DOHH2 (cell line): Measurements from ENCODE around the gene C1QL2.

Source experiments
- H3F3A ChIP-seq: fragments of 200-600 bp; sonication (generic), shearing (Covaris generic); 2 replicates; pipeline ENCODE4 v1.6.0; 2016; ENCODE audit warnings: antibody characterized with exemption, mild to moderate bottlenecking; ENCODE audit not compliant: control insufficient read depth, insufficient read depth
- H3K27ac ChIP-seq: fragments of 200-600 bp; sonication (generic); 2 replicates; pipeline ENCODE4 v1.5.1; 2014; ENCODE audit warnings: low read depth, mild to moderate bottlenecking, low read length, moderate library complexity
- H3K27me3 ChIP-seq: fragments of 200-600 bp; sonication (generic); 2 replicates; pipeline ENCODE4 v1.6.1; 2014; ENCODE audit warnings: mild to moderate bottlenecking, low read length, mixed read lengths; ENCODE audit not compliant: control insufficient read depth
- H3K36me3 ChIP-seq: fragments of 200-600 bp; sonication (generic); 2 replicates; pipeline ENCODE4 v1.6.1; 2014; ENCODE audit warnings: mild to moderate bottlenecking, low read length, moderate library complexity, mixed read lengths; ENCODE audit not compliant: control insufficient read depth
- H3K4me1 ChIP-seq: fragments of 200-600 bp; sonication (generic); 2 replicates; pipeline ENCODE4 v1.6.1; 2014; ENCODE audit warnings: mild to moderate bottlenecking, low read length, mixed read lengths; ENCODE audit not compliant: control insufficient read depth
- H3K4me2 ChIP-seq: fragments of 200-600 bp; sonication (generic); 2 replicates; pipeline ENCODE4 v1.6.0; 2014; ENCODE audit warnings: mild to moderate bottlenecking, low read length, moderate library complexity
- H3K4me3 ChIP-seq: fragments of 200-600 bp; sonication (generic); 2 replicates; pipeline ENCODE4 v1.5.1; 2014; ENCODE audit warnings: mild to moderate bottlenecking, low read length, mixed read lengths
- H3K79me2 ChIP-seq: fragments of 200-600 bp; sonication (generic); 2 replicates; pipeline ENCODE4 v1.6.1; 2014; ENCODE audit warnings: mild to moderate bottlenecking, low read length, mixed read lengths; ENCODE audit not compliant: control insufficient read depth
- H3K9me2 ChIP-seq: fragments of 200-600 bp; sonication (generic); replicated peaks from 2 replicates; pipeline ENCODE4 v1.6.1; 2014; ENCODE audit warnings: mild to moderate bottlenecking, low read length, mixed read lengths; ENCODE audit not compliant: control insufficient read depth
- H3K9me3 ChIP-seq: fragments of 200-600 bp; sonication (generic); 2 replicates; pipeline ENCODE4 v1.6.1; 2014; ENCODE audit warnings: antibody characterized with exemption, low read length, mixed read lengths; ENCODE audit not compliant: control insufficient read depth, insufficient read depth
- H4K20me1 ChIP-seq: fragments of 200-600 bp; sonication (generic); 2 replicates; pipeline ENCODE4 v1.6.0; 2014; ENCODE audit warnings: low read depth, mild to moderate bottlenecking, antibody characterized with exemption, low read length, moderate library complexity; ENCODE audit not compliant: control insufficient read depth, insufficient read depth
- EZH2phosphoT487 ChIP-seq: fragments of 200-600 bp; sonication (generic); IDR thresholded peaks from 2 replicates; pipeline ENCODE4 v1.6.1; 2017; ENCODE audit warnings: borderline replicate concordance, mild to moderate bottlenecking, antibody characterized with exemption, low read length, moderate library complexity, mixed read lengths
- TF ChIP-seq, protein P1 (sequence below): fragments of 200-600 bp; sonication (generic); IDR thresholded peaks from one replicate; pipeline ENCODE4 v1.5.1; 2014; ENCODE audit warnings: antibody characterized with exemption, mild to moderate bottlenecking, low read depth, low read length; ENCODE audit not compliant: poor library complexity, severe bottlenecking

Gene C1QL2

DNA sequence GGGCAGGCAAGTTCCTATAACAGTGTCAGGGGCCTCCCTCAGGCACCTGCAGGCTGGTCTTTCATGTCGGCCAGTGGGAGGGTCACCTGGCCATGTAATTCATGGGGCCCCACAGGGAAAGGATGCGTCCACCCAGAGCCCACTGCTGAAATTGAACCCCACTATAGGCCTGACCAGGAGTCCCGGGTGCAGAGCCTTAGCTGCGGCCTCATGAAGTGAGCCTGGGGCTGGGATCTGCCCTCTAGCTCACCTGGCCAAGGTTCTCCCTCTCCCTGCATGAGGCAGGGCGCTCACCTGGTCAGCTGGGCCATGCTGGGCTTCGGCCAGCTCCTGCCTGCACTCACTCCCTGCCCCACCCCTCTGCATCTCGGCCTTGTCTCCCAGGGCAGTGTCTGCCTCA lies 41.1 kb downstream of the C1QL2 start:
- no peak for TF ChIP-seq EZH2phosphoT487
- TF ChIP-seq, protein P1, sequence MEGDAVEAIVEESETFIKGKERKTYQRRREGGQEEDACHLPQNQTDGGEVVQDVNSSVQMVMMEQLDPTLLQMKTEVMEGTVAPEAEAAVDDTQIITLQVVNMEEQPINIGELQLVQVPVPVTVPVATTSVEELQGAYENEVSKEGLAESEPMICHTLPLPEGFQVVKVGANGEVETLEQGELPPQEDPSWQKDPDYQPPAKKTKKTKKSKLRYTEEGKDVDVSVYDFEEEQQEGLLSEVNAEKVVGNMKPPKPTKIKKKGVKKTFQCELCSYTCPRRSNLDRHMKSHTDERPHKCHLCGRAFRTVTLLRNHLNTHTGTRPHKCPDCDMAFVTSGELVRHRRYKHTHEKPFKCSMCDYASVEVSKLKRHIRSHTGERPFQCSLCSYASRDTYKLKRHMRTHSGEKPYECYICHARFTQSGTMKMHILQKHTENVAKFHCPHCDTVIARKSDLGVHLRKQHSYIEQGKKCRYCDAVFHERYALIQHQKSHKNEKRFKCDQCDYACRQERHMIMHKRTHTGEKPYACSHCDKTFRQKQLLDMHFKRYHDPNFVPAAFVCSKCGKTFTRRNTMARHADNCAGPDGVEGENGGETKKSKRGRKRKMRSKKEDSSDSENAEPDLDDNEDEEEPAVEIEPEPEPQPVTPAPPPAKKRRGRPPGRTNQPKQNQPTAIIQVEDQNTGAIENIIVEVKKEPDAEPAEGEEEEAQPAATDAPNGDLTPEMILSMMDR: no peak
- H3K9me2 ChIP-seq: no peaks in the 10 kb centered on the region
- no peaks in the 10 kb centered on the region for H3K36me3 ChIP-seq

DNA sequence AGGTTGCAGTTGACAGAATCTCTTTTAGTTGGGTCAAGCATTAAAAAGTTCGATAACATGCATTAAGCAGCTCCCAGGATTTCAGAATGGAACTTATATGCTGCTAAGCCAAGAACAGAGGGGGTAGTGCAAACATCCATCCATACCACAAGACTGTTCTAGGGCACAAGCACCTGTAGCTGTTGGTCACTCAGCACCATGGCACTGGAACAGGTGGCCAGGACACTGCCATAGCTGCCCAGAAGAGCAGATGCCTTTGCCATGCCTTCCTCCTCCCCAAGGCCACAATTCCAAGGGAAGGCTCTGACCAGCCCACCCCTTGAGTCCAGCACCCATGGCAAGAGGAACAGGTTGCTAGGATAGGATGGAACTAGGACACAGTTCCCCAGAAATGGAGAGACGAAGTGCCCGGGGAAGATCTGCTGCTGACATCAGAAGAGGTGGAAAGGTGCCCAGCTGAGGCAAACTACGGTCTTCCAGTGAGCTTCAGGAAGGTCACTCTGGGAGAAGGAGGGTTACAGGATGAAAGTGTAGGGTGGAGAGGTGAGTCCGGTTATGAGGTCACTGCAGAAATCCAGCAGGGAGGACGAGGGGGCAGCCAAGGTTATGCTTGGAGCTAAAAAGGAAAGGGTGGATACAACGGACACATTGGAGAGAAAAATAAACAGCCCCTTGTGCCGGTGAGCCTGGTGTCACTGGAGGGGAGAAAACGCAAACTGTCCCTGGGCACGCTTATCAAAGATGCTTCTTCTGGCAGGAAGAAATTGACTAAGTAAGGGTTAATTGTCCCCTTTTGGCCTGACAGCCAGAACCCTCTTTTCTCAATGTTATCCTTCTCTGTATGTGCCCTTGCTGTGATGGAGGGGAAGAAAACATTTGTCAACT lies 41.9 kb downstream of the C1QL2 start:
- Histone ChIP-seq H3K4me3 (no peak overlapping the region), H3K36me3 (no peaks in the 10 kb centered on the region), H3F3A (no peaks in the 10 kb centered on the region), H3K9me2 (no peaks in the 10 kb centered on the region), H4K20me1 (no peaks in the 10 kb centered on the region), H3K4me1 (no peaks in the 10 kb centered on the region), H3K27me3 (peaks cover 3% of the 10 kb centered on the region; the same call in 1 of the 2 replicates), H3K9me3 (no peaks in the 10 kb centered on the region), H3K79me2 (no peaks in the 10 kb centered on the region), H3K27ac (no peak overlapping the region), H3K4me2 (no peak overlapping the region)
- TF ChIP-seq, protein P1: no peak
- no peak for TF ChIP-seq EZH2phosphoT487

More for the DNA sequence above, 41.1 kb downstream of the C1QL2 start:
- H3K9me3 ChIP-seq: no peaks in the 10 kb centered on the region
- H4K20me1 ChIP-seq: no peaks in the 10 kb centered on the region
- no peak overlapping the region for H3K4me3 ChIP-seq
- no peaks in the 10 kb centered on the region for H3F3A ChIP-seq
- peaks cover 3% of the 10 kb centered on the region; the same call in 1 of the 2 replicates for H3K27me3 ChIP-seq
- H3K4me2 ChIP-seq: no peak overlapping the region
- no peak overlapping the region for H3K27ac ChIP-seq
- H3K79me2 ChIP-seq: no peaks in the 10 kb centered on the region
- H3K4me1 ChIP-seq: no peaks in the 10 kb centered on the region

DNA sequence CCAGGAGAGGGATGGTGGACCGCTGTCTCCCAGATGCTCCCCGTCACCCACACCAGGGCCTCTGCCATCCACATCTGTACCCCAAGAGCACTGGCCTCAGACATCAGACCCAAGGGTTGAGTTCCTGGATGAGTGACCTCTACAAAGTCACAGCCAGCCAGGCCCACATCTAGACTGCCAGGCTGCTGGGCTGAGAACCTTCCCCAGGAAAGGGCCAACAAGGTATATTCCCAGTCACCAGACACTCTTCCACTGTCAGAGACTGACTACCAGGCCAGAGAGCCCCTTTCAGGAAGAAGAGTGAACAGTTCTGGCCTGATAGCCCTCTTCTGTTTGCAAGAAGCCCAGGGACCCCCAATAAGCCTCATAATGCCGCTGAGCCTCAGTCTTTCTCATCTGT lies 44.3 kb downstream of the C1QL2 start:
- no peak for TF ChIP-seq EZH2phosphoT487
- TF ChIP-seq, protein P1: no peak
- Histone ChIP-seq H3F3A (no peaks in the 10 kb centered on the region), H3K27me3 (peaks cover 3% of the 10 kb centered on the region; the same call in 1 of the 2 replicates), H3K36me3 (no peaks in the 10 kb centered on the region), H3K9me2 (no peaks in the 10 kb centered on the region), H3K4me1 (no peaks in the 10 kb centered on the region), H3K27ac (no peak overlapping the region), H4K20me1 (no peaks in the 10 kb centered on the region), H3K79me2 (no peaks in the 10 kb centered on the region), H3K9me3 (no peaks in the 10 kb centered on the region), H3K4me3 (no peak overlapping the region), H3K4me2 (no peak overlapping the region)
